NCI-H526 (cell line): Measurements from ENCODE around the gene ITGA1.

Experiments used
- DNase-seq, 2 experiments: peaks; one replicate each; lab custom pipeline; 2025; lab: John Stamatoyannopoulos, UW

ITGA1 gene

GRCh38 chr5:52998552-52999313 is 211.0 kb downstream of the ITGA1 start:
- DNase-seq, result no peak

- DNase-seq, result no peak
Measured at GRCh38 chr5:52999344-52999949, 211.7 kb downstream of the ITGA1 start.

- no peak for DNase-seq
Measured at GRCh38 chr5:53001541-53001940, 213.8 kb downstream of the ITGA1 start.

DNA sequence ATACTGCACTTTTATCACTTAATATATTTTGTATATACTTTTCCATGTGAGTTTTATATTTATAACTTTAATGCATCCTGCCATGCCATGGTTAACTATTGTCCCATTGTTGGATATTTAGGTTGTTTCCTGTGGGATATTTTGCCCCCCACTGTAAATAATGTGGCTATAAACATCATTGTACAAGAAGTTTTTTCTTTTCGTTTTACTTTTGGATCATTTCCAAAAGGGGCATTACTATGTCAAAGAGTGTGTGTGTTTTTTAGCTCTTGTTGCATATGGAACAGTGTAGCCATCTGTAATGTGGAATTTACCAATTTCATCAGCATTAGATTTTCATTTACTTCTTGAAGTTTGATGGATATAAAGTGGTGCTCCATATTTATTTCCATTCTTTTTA is 214.8 kb downstream of the ITGA1 start:
- DNase-seq, result no peak

DNA sequence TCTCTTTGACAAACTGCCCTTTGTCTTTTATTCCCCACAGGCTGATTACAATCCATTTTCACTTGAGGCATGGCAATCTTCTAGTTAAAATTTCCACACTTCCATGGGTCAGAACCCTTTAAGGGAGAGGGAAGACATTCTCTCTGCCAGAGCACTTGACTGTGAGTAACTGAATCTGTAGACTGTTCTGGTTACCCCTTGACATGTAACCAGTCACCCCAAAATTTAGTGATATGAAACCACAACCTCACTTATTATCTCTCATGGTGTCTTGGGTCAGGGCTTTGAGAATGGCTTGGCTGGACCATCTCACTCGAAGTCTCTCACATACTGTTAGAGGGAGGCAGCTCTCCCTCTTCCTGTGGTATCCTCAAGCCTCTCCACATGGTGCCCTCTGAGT is 215.4 kb downstream of the ITGA1 start:
- no peak for DNase-seq

DNA sequence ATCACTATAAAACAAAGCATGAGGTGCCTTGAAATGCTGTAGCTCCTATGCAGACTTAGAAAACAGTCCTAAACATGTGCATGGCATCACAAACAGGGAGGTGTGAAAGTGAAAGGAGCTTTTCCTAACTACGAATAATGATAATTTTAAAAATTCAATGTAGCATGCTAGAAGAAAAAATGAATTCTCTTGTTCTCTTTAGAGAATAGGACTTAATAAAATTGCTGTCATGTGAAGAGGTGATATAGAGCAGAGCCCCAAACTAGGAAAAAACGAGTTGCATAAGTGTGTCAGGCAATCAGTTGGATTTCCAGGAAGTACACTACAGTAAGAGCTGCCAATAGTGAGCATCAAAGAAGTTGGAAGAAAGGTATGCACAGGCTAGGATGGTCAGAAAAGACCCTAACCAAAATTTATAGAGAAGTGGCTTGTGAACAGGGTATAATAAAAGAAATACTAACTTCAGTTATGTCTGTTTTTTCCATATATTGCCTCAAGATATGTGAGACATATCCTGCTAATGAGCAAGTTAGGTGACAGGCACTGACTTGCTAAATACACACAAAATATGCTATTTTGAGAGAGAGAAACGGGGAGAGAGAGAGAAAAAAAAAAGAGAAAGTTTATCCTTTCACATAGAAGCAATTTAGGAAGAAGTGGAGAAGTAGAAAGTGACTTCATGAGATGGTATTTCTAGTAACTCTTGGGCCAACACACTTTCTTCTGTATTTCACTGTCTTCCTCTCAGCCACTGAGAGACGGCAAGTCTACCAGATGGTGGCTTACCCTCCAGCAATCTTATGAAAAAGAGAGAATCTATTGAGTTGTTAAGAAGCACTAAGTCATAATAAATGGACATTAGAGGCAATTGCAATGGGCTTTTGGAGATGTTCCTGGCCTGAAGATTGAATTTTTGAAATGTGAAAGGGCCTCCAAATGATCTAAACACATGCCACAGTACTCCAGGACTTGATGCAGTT is 219.5 kb downstream of the ITGA1 start:
- DNase-seq, result no peak

GRCh38 chr5:53008751-53009150 is 221.0 kb downstream of the ITGA1 start:
- DNase-seq, result no peak
